Measurements from ENCODE around the gene PRKCQ.

DNA sequence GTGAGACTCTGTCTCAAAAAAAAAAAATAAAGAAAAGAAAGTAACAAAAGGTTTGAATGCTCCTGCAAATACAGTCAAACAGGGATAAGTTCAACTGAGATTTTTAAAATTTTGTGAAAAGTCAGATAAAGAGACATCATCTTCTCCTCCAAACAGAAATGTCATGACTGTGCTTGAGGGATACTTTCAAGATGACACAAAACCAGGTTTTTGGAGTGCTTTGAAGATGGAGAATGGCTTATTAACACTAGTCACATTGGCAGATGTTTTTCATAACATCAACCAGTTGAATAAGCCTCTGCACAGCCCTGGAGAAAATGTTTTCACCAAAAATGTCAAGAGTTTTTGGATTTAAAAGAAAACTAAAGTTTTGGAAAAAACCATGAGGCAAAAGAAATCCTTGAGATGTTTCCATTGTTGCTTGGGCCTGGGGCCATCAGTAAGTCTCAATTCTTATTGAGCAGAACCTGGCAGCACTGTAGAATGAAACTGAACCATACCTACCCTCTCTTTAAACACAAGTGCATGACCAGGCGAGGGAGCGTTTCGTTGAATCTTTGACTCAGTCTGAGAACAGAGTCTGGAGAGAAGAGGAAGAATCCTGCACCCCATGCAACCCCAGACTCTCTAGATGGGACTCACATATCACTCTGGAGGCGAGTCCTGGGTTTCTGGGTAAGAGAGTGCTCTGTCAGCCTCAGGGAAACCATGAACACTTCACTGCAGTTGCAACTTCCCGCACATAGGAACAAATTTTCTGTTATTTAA lies 37.4 kb upstream of the PRKCQ start:
- TF ChIP-seq, protein P1, sequence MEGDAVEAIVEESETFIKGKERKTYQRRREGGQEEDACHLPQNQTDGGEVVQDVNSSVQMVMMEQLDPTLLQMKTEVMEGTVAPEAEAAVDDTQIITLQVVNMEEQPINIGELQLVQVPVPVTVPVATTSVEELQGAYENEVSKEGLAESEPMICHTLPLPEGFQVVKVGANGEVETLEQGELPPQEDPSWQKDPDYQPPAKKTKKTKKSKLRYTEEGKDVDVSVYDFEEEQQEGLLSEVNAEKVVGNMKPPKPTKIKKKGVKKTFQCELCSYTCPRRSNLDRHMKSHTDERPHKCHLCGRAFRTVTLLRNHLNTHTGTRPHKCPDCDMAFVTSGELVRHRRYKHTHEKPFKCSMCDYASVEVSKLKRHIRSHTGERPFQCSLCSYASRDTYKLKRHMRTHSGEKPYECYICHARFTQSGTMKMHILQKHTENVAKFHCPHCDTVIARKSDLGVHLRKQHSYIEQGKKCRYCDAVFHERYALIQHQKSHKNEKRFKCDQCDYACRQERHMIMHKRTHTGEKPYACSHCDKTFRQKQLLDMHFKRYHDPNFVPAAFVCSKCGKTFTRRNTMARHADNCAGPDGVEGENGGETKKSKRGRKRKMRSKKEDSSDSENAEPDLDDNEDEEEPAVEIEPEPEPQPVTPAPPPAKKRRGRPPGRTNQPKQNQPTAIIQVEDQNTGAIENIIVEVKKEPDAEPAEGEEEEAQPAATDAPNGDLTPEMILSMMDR (IDR thresholded peaks at IDR 0.05; ENCODE audit: low read depth, low read length) = no peak
- TF ChIP-seq POLR2A (IDR thresholded peaks at IDR 0.05; ENCODE audit: extremely low read depth, insufficient read length) (no peak), MYC (IDR thresholded peaks at IDR 0.05; ENCODE audit: low read depth, low read length) (no peak)
